ENCODE measurements around the gene EYS.

The EYS gene

GRCh38 chr6:63886341-63886740 is 1820.7 kb downstream of the EYS start:
- TF ChIP-seq TAF1 (IDR thresholded peaks at IDR 0.05; ENCODE audit: borderline replicate concordance, insufficient read depth, low read length) (no peak), POLR2AphosphoS5 (IDR thresholded peaks at IDR 0.05; ENCODE audit: low read depth, low read length) (no peak), REST (IDR thresholded peaks at IDR 0.05; ENCODE audit: insufficient read depth in 1 of 2, low read depth in 2 of 2, low read length in 2 of 2) (no peak), SIN3A (IDR thresholded peaks at IDR 0.05; ENCODE audit: borderline replicate concordance, insufficient read depth, low read length) (no peak), FOXP2 (optimal IDR thresholded peaks at IDR 0.05; ENCODE audit: borderline replicate concordance, extremely low read depth, extremely low read length, insufficient read depth) (no peak)

- TF ChIP-seq FOXP2 (optimal IDR thresholded peaks at IDR 0.05; ENCODE audit: borderline replicate concordance, extremely low read depth, extremely low read length, insufficient read depth), result no peak
Observed at GRCh38 chr6:63883597-63883996, 1823.4 kb downstream of the EYS start.

- TF ChIP-seq POLR2AphosphoS5 (IDR thresholded peaks at IDR 0.05; ENCODE audit: low read depth, low read length) (no peak), REST (IDR thresholded peaks at IDR 0.05; ENCODE audit: insufficient read depth in 1 of 2, low read depth in 2 of 2, low read length in 2 of 2) (no peak), TAF1 (IDR thresholded peaks at IDR 0.05; ENCODE audit: borderline replicate concordance, insufficient read depth, low read length) (no peak), FOXP2 (optimal IDR thresholded peaks at IDR 0.05; ENCODE audit: borderline replicate concordance, extremely low read depth, extremely low read length, insufficient read depth) (no peak)
Observed at GRCh38 chr6:63882208-63882607, 1824.8 kb downstream of the EYS start.

- no peak for TF ChIP-seq FOXP2 (optimal IDR thresholded peaks at IDR 0.05; ENCODE audit: borderline replicate concordance, extremely low read depth, extremely low read length, insufficient read depth)
- no peak for TF ChIP-seq TAF1 (IDR thresholded peaks at IDR 0.05; ENCODE audit: borderline replicate concordance, insufficient read depth, low read length)
- TF ChIP-seq POLR2AphosphoS5 (IDR thresholded peaks at IDR 0.05; ENCODE audit: low read depth, low read length), result no peak
- no peak for TF ChIP-seq REST (IDR thresholded peaks at IDR 0.05; ENCODE audit: insufficient read depth in 1 of 2, low read depth in 2 of 2, low read length in 2 of 2)
- no peak for TF ChIP-seq SIN3A (IDR thresholded peaks at IDR 0.05; ENCODE audit: borderline replicate concordance, insufficient read depth, low read length)
Observed at GRCh38 chr6:63881791-63882190, 1825.2 kb downstream of the EYS start.

GRCh38 chr6:63872233-63872632 is 1834.8 kb downstream of the EYS start:
- TF ChIP-seq TAF1 (IDR thresholded peaks at IDR 0.05; ENCODE audit: borderline replicate concordance, insufficient read depth, low read length) (no peak), POLR2AphosphoS5 (IDR thresholded peaks at IDR 0.05; ENCODE audit: low read depth, low read length) (no peak), FOXP2 (optimal IDR thresholded peaks at IDR 0.05; ENCODE audit: borderline replicate concordance, extremely low read depth, extremely low read length, insufficient read depth) (no peak), REST (IDR thresholded peaks at IDR 0.05; ENCODE audit: insufficient read depth in 1 of 2, low read depth in 2 of 2, low read length in 2 of 2) (no peak), SIN3A (IDR thresholded peaks at IDR 0.05; ENCODE audit: borderline replicate concordance, insufficient read depth, low read length) (no peak)
